ENCODE results near the gene TRAPPC2B. TPM values are rescaled to one million over a fixed set of nuclear protein-coding genes. Genes with fewer than 3 reads are reported as not detected.

The TRAPPC2B gene
- total RNA-seq, 1 experiment from 2014 or later = 16.8 TPM

Other genes starting within 250 kb of the TRAPPC2B start
- gene USP29, start 243.6 kb upstream of the TRAPPC2B start, total RNA-seq (2021) = not detected in 2 replicates
- gene ZIM3, start 218.3 kb upstream of the TRAPPC2B start, total RNA-seq (2021) = not detected in 2 replicates
- not detected in 2 replicates for gene DUXA, start 196.1 kb upstream of the TRAPPC2B start, total RNA-seq (2021)
- gene ZNF264, start 172.1 kb upstream of the TRAPPC2B start, total RNA-seq (2021) = 25.1 and 25.8 TPM in 2 replicates
- 1.2 and 1.5 TPM in 2 replicates for gene AURKC, start 132.5 kb upstream of the TRAPPC2B start, total RNA-seq (2021)
- 11.7 and 14.7 TPM in 2 replicates for gene ZNF805, start 122.9 kb upstream of the TRAPPC2B start, total RNA-seq (2021)
- 53.3 and 58.4 TPM in 2 replicates for gene ZNF460, start 83.1 kb upstream of the TRAPPC2B start, total RNA-seq (2021)
- 10.1 and 10.6 TPM in 2 replicates for gene ZNF543, start 43.1 kb upstream of the TRAPPC2B start, total RNA-seq (2021)
- 10.2 and 11.0 TPM in 2 replicates for gene ZNF304, start 12.3 kb upstream of the TRAPPC2B start, total RNA-seq (2021)
- gene ZNF547, start within 50 bp of the TRAPPC2B start, total RNA-seq (2021) = 5.0 and 6.1 TPM in 2 replicates
- gene ZNF548, start 26.3 kb downstream of the TRAPPC2B start, total RNA-seq (2021) = 16.9 TPM in 2 replicates
- gene ZNF17, start 47.6 kb downstream of the TRAPPC2B start, total RNA-seq (2021) = 13.1 and 19.2 TPM in 2 replicates
- gene ZNF749, start 71.8 kb downstream of the TRAPPC2B start, total RNA-seq (2021) = 21.6 and 22.9 TPM in 2 replicates
- gene VN1R1, start 93.6 kb downstream of the TRAPPC2B start, total RNA-seq (2021) = 0.41 and 0.83 TPM in 2 replicates
- gene ZNF772, start 114.0 kb downstream of the TRAPPC2B start, total RNA-seq (2021) = 19.4 and 21.2 TPM in 2 replicates
- gene ZNF419, start 124.2 kb downstream of the TRAPPC2B start, total RNA-seq (2021) = 12.4 and 14.6 TPM in 2 replicates
- 9.7 and 13.4 TPM in 2 replicates for gene ZNF773, start 136.4 kb downstream of the TRAPPC2B start, total RNA-seq (2021)
- 8.5 and 10.1 TPM in 2 replicates for gene ZNF549, start 163.8 kb downstream of the TRAPPC2B start, total RNA-seq (2021)
- 9.6 and 11.5 TPM in 2 replicates for gene ZNF550, start 196.3 kb downstream of the TRAPPC2B start, total RNA-seq (2021)
- 6.8 and 7.1 TPM in 2 replicates for gene ZNF416, start 215.4 kb downstream of the TRAPPC2B start, total RNA-seq (2021)
- gene ZIK1, start 220.6 kb downstream of the TRAPPC2B start, total RNA-seq (2021) = 16.3 and 16.7 TPM in 2 replicates
- 9.4 and 11.3 TPM in 2 replicates for gene ZNF530, start 236.3 kb downstream of the TRAPPC2B start, total RNA-seq (2021)